GM12874 (cell line): Measurements from ENCODE around the gene SLC22A2.

ENCODE experiments used
- CTCF ChIP-seq: IDR thresholded peaks from 2 replicates; pipeline ENCODE4 v1.5.1; 2011; ENCODE audit warnings: low read depth, mild to moderate bottlenecking, control low read depth, low read length, moderate library complexity; ENCODE audit not compliant: insufficient read depth

Gene SLC22A2

GRCh38 chr6:160264061-160264612 is 5.5 kb upstream of the SLC22A2 start:
- TF ChIP-seq CTCF: no peak

GRCh38 chr6:160263196-160263939 is 4.7 kb upstream of the SLC22A2 start:
- TF ChIP-seq CTCF: no peak

GRCh38 chr6:160261991-160262680 is 3.5 kb upstream of the SLC22A2 start:
- peak; percentile 14; the same call in 1 of the 2 replicates for TF ChIP-seq CTCF

- no peak for TF ChIP-seq CTCF
Observed at GRCh38 chr6:160260803-160261450, 2.3 kb upstream of the SLC22A2 start.

GRCh38 chr6:160260367-160260766 is 1.7 kb upstream of the SLC22A2 start:
- TF ChIP-seq CTCF: no peak

- no peak for TF ChIP-seq CTCF
Observed at GRCh38 chr6:160259598-160259997, 977 bp upstream of the SLC22A2 start.

GRCh38 chr6:160259143-160259425 is 463 bp upstream of the SLC22A2 start:
- no peak for TF ChIP-seq CTCF
